Gastrocnemius medialis (tissue), 4 donors: ENCODE results near the gene CD82. TPM values are rescaled to one million over a fixed set of nuclear protein-coding genes. Genes with fewer than 3 reads are reported as not detected.

ENCODE experiments used
- ATAC-seq, 2 donors: fragments of 150-250 bp; one replicate each; pipeline ENCODE4 v1.9.1; 2016
- DNase-seq, 2 donors: peaks; one replicate each; pipeline ENCODE4 v3.0.0-alpha.2; 2019
- H3K27ac ChIP-seq, 4 donors: fragments of 200-600 bp; sonication (generic); 1 replicate in 1 of 4; 2 replicates in 3 of 4; pipeline ENCODE4 v1.5.1; 2016 to 2018; ENCODE audit warnings: mild to moderate bottlenecking in 2 of 4, moderate library complexity in 1 of 4
- H3K27me3 ChIP-seq, 3 donors: fragments of 200-600 bp; sonication (generic) in 2 of 3; 1 replicate in 1 of 3; 2 replicates in 2 of 3; pipeline versions ENCODE4 v1.5.1 to v1.6.0; 2016 to 2019; ENCODE audit warnings: mild to moderate bottlenecking in 1 of 3, moderate library complexity in 1 of 3
- H3K36me3 ChIP-seq, 2 donors: fragments of 200-600 bp; sonication (generic) in 1 of 2; one replicate each; pipeline ENCODE4 v1.5.1; 2017 to 2018
- H3K4me1 ChIP-seq, 2 donors: fragments of 200-600 bp; sonication (generic) in 1 of 2; one replicate each; pipeline ENCODE4 v1.5.1; 2016 to 2017; ENCODE audit warnings: mild to moderate bottlenecking in 2 of 2
- H3K4me3 ChIP-seq, 4 donors: fragments of 200-600 bp; sonication (generic) in 3 of 4; 1 replicate in 1 of 4; 2 replicates in 3 of 4; pipeline ENCODE4 v1.5.1; 2016 to 2019; ENCODE audit warnings: mild to moderate bottlenecking in 2 of 4
- H3K9me3 ChIP-seq, 3 donors: fragments of 200-600 bp; sonication (generic) in 2 of 3; 1 replicate in 1 of 3; 2 replicates in 2 of 3; pipeline ENCODE4 v1.5.1; 2016 to 2019
- POLR2A ChIP-seq, 2 donors: fragments of 450-650 bp; IDR thresholded peaks; one replicate each; pipeline ENCODE4 v1.6.1; 2017; ENCODE audit warnings: antibody characterized with exemption in 2 of 2, mild to moderate bottlenecking in 2 of 2, moderate library complexity in 2 of 2
- in situ Hi-C, 4 donors: fragments of 200-750 bp; cut with MboI; loops; one replicate each; pipeline versions ENCODE4 v1.15.0 to v1.8.0; 2017; ENCODE audit warnings: low sequenced_read_pairs in 4 of 4
- intact Hi-C: fragments of 100-400 bp; cut with DNase I; formaldehyde crosslinking; loops from one replicate; pipeline ENCODE4 v1.15.1; 2023; ENCODE audit warnings: low total_unique reads
- total RNA-seq, 4 donors: library from RNA; depleted of rRNA; stranded (reverse); fragments of >200 nt; gene quantifications; one replicate each; pipeline versions ENCODE4 v1.1.0 to v1.2.3, GENCODE V29; 2016
- TF ChIP-seq, protein P1 (sequence below), 5 experiments: fragments of 450-650 bp in 3 of 5; fragments of 200-600 bp in 2 of 5; sonication (generic) in 2 of 5; IDR thresholded peaks in 4 of 5; conservative IDR thresholded peaks in 1 of 5; 1 replicate in 4 of 5; 2 replicates in 1 of 5; pipeline ENCODE4 v1.5.1; 2016 to 2019; ENCODE audit warnings: antibody characterized with exemption in 5 of 5, mild to moderate bottlenecking in 3 of 5, moderate library complexity in 3 of 5

Gene CD82
- total RNA-seq, 4 donors from 2014 or later: 4.5 to 17.5 (median 13.5) TPM

- intact Hi-C loops: no loop called here
- H3K27ac ChIP-seq: no peak overlapping the region
- ATAC-seq: no peak
- H3K27me3 ChIP-seq: no peaks in the 10 kb centered on the region
- peak in 1 of 2 donors; percentile 26 for DNase-seq
- H3K36me3 ChIP-seq: no peaks in the 10 kb centered on the region
- in situ Hi-C loops: loop anchor here in 1 of 4 donors (10.0 kb wide), 1 partner anchor 260 kb away; no protein-coding TSS in a partner anchor
- TF ChIP-seq, protein P1, sequence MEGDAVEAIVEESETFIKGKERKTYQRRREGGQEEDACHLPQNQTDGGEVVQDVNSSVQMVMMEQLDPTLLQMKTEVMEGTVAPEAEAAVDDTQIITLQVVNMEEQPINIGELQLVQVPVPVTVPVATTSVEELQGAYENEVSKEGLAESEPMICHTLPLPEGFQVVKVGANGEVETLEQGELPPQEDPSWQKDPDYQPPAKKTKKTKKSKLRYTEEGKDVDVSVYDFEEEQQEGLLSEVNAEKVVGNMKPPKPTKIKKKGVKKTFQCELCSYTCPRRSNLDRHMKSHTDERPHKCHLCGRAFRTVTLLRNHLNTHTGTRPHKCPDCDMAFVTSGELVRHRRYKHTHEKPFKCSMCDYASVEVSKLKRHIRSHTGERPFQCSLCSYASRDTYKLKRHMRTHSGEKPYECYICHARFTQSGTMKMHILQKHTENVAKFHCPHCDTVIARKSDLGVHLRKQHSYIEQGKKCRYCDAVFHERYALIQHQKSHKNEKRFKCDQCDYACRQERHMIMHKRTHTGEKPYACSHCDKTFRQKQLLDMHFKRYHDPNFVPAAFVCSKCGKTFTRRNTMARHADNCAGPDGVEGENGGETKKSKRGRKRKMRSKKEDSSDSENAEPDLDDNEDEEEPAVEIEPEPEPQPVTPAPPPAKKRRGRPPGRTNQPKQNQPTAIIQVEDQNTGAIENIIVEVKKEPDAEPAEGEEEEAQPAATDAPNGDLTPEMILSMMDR (IDR thresholded peaks at IDR 0.05 in 4 of 5, conservative IDR thresholded peaks at IDR 0.05 in 1 of 5): no peak
- TF ChIP-seq POLR2A (IDR thresholded peaks at IDR 0.05): no peak
- H3K4me3 ChIP-seq: no peak overlapping the region
- H3K9me3 ChIP-seq: no peaks in the 10 kb centered on the region
- H3K4me1 ChIP-seq: peaks cover 12 to 13% of the 10 kb centered on the region in 2 donors
Measured at GRCh38 chr11:44634401-44635281, 69.2 kb downstream of the CD82 start.

- H3K4me1 ChIP-seq: peaks cover 1 to 5% of the 10 kb centered on the region in 2 donors
- intact Hi-C loops: no loop called here
- peaks cover 0 to under 1% (median 0%) of the 10 kb centered on the region in 3 donors for H3K9me3 ChIP-seq
- DNase-seq (no peak), ATAC-seq (no peak)
- H3K27me3 ChIP-seq: no peaks in the 10 kb centered on the region
- no peak overlapping the region for H3K4me3 ChIP-seq
- H3K36me3 ChIP-seq: no peaks in the 10 kb centered on the region
- no peak overlapping the region for H3K27ac ChIP-seq
- no peak for TF ChIP-seq POLR2A (IDR thresholded peaks at IDR 0.05)
- TF ChIP-seq, protein P1 (IDR thresholded peaks at IDR 0.05 in 4 of 5, conservative IDR thresholded peaks at IDR 0.05 in 1 of 5): no peak
- in situ Hi-C loops: loop anchor here in 1 of 4 donors (10.0 kb wide), 1 partner anchor 257 kb away; no protein-coding TSS in a partner anchor
Measured at GRCh38 chr11:44637487-44637886, 72.0 kb downstream of the CD82 start.

DNA sequence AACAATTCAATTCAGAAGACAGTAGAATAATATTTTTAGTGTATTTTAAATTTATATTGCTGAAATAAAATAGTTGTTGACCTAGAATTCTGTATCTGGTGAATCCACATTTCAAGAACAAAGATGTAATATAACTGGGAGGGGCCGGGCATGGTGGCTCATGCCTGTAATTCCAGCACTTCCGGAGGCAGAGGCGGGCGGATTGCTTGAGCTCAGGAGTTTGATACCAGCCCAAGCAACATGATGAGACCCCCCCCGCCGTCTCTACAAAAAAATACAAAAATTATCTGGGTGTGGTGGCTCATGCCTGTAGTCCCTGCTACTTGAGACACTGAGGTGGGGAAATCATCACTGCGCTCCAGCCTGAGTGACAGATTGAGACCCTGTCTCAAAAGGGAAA lies 72.6 kb downstream of the CD82 start:
- Histone ChIP-seq H3K27me3 (no peaks in the 10 kb centered on the region), H3K4me1 (peaks cover 0 to 5% of the 10 kb centered on the region in 2 donors), H3K4me3 (no peak overlapping the region), H3K36me3 (no peaks in the 10 kb centered on the region), H3K27ac (no peak overlapping the region), H3K9me3 (peaks cover 0 to 6% (median 0%) of the 10 kb centered on the region in 3 donors)
- in situ Hi-C loops (loop anchor here in 1 of 4 donors (10.0 kb wide), 1 partner anchor 257 kb away; no protein-coding TSS in a partner anchor), intact Hi-C loops (no loop called here)
- no peak for TF ChIP-seq POLR2A (IDR thresholded peaks at IDR 0.05)
- TF ChIP-seq, protein P1 (IDR thresholded peaks at IDR 0.05 in 4 of 5, conservative IDR thresholded peaks at IDR 0.05 in 1 of 5): no peak
- no peak for DNase-seq
- no peak for ATAC-seq

DNA sequence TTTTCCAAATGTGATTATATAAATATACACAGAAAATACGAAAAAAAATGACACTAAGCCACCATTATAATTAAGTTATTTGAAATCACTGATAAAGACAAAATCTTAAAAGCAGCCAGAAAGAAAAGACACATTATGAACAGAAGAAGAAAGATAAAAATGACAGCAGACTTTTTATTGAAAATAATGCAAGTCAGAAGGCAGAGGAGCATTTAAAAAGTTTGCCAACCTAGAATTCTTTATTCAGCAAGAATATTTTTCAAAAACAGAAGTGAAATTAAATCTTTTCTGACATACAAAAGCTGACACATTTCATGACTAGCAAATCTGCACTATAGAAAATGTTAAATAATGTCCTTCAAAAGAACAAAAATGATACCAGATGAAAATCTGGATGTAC lies 77.8 kb downstream of the CD82 start:
- no peak for ATAC-seq
- in situ Hi-C loops (no loop called here), intact Hi-C loops (no loop called here)
- Histone ChIP-seq H3K36me3 (no peaks in the 10 kb centered on the region), H3K27me3 (no peaks in the 10 kb centered on the region), H3K4me1 (no peaks in the 10 kb centered on the region), H3K9me3 (peaks cover 0 to 8% (median 3%) of the 10 kb centered on the region in 3 donors), H3K27ac (no peak overlapping the region), H3K4me3 (no peak overlapping the region)
- TF ChIP-seq, protein P1 (IDR thresholded peaks at IDR 0.05 in 4 of 5, conservative IDR thresholded peaks at IDR 0.05 in 1 of 5): no peak
- TF ChIP-seq POLR2A (IDR thresholded peaks at IDR 0.05): no peak
- no peak for DNase-seq
